DMS 273 (cell line): ENCODE data around the gene NOS3.
A peak's percentile ranks its signal among the peaks of the same experiment; 100 is the strongest.

Experiments
- DNase-seq: peaks from one replicate; lab custom pipeline; 2025; ENCODE audit not compliant: unreplicated experiment; lab: John Stamatoyannopoulos, UW

Gene NOS3

GRCh38 chr7:150977382-150978125 lies 13.3 kb upstream of the NOS3 start:
- DNase-seq, result peak; percentile 68

GRCh38 chr7:150978126-150978789 lies 12.6 kb upstream of the NOS3 start, which contains the start of gene KCNH2:
Gene KCNH2 (minus strand): TSS chr7:150978321. CDS start chr7:150977913, 408 bp downstream.
- peak; percentile 94 for DNase-seq

DNA sequence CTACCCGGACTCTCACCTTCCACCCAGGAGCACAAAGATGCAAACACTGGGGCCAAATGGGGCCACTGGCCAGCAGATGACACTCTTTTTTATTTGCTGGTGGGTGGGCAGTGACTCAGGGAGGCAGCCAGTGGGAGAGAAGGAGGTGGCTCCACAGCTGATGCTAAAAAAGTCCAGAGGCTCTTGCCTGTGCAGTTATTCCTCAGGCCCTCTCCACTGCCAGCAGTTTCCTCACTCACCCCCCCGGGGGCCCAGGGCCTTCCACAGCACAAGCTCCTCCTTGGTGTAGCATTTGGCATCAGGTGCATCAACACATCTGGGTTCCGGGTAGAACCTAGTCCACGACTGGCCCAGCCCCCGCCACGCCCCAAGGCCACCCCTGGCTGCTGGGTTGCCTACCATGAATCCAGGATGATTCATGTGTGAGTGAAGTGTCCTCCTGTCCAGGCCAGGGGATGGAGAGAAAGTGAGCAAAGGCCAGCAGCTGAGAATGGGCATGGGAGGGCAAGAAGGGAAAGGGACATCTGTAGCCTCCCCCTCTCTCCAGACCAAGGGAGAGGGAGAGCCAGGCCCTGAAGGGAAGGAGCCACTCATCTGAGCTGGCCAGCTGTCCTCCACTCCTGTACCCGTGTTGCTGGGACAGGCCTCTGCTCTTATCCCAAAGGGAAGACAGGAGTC lies 11.0 kb upstream of the NOS3 start:
- no peak for DNase-seq

- peak; percentile 55 for DNase-seq
Measured at GRCh38 chr7:150980663-150981062, 10.2 kb upstream of the NOS3 start.

GRCh38 chr7:150981644-150982043 lies 9.2 kb upstream of the NOS3 start:
- DNase-seq, result no peak

DNA sequence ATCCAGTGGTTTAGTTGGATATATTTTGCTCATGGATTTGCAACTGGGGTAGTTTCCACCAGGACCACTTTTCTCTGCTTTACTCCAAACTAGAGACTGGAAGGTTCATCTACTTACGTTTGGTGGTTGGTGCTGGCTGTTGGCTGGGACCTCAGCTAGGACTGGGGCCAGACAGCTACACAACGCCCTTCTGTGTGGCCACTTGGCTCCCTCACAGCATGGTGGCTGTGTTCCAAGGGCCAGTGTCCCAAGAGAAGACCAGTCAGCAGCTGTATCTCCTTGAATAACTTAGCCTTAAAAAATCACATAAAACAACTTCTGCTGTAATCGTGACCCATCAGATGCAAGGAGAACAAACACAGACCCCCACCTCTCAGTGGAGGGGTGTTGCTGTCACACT lies 8.5 kb upstream of the NOS3 start:
- DNase-seq, result no peak

GRCh38 chr7:150983893-150984368 lies 6.9 kb upstream of the NOS3 start:
- DNase-seq, result peak; percentile 80

DNA sequence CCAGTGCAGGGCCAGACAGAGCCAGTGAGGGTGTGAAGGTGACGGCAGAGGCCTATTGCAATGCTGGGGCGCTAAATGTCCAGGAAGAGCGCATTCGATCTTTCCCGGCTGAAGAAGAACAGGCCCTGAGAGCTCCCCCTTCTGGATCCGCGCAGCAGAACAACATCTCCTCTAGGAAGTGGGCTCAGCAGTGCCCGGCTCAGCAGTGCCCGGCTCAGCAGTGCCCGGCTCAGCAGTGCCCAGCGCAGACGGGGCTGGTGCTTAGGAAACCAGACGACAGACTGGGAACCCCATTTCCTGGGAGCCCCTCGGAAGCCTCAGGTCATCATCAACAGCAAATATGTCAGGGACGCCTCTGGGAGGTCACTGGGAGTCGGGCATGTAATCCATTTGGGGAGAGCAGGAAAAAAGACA lies 4.7 kb upstream of the NOS3 start:
- peak; percentile 90 for DNase-seq

DNA sequence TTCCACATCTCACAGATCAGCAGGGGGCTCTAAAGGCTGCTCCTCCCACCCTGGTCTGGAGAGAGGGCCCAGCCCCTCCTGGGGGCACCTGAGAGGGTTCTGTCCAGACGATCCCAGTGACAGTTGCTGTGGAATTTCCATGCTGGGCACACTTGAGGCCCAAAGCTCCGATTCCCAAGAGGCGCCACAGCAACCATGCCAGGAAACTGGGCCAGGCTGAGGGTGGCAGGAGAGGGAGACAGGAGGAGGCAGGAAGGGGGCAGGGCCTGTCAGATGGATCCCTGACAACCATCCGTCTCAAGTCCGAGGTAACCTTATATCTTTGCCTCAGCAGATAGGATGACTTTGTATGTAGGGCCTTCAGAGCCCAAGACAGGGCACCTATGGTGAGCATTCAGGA lies 4.3 kb upstream of the NOS3 start:
- DNase-seq, result no peak

DNA sequence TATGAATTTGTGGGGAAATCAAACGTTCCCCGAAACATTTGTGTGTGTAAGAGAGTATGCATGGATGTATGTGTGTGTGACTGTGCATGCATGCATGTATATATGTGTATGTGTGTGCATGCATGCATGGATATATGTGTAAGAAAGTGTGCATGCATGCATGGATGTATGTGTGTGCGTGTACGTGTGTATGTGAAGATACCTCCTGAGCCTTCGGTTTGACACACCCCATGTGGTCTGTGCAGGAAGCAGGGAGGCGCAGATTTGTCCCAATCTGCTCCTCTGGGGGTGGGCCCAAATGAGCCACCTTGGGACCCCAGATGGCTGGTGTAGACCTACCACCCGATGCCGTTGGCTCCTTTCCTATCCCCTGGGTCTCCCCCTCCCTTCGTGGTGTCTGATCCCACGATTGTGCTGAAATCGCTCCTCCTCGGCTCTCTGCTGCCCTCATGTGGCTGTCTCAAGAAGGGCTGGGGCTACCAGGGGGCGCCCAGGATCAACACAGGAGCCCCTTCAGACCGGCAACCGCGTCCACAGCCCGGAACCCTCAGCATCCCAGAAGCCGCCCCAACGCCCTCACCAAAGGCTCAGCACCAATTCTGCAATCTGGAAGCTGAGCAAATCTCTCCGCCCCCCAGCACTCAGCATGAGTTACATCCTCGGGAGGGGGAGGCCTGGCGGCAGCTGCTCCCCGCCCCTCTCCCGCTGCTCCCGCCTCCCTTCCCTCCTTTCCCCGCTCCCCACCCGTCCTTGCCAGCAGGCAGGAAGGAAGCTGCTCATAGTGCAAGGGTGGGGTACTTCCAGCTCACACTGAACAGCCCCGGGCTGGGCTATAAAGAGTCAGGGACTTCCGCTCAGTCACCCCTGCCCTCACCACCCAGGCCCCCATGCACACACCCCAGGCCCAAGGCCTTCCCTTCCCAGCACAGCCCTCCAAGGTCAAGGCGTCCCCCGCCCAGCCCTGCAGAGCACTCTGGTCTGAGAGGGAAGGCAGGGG lies 2.3 kb upstream of the NOS3 start:
- DNase-seq, result peak; percentile 92

- no peak for DNase-seq
Measured at GRCh38 chr7:150989456-150989855, 1.4 kb upstream of the NOS3 start.

- no peak for DNase-seq
Measured at GRCh38 chr7:150992051-150992640, 1.3 kb downstream of the NOS3 start.

DNA sequence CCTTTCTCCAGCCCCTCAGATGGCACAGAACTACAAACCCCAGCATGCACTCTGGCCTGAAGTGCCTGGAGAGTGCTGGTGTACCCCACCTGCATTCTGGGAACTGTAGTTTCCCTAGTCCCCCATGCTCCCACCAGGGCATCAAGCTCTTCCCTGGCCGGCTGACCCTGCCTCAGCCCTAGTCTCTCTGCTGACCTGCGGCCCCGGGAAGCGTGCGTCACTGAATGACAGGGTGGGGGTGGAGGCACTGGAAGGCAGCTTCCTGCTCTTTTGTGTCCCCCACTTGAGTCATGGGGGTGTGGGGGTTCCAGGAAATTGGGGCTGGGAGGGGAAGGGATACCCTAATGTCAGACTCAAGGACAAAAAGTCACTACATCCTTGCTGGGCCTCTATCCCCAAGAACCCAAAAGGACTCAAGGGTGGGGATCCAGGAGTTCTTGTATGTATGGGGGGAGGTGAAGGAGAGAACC lies 2.1 kb downstream of the NOS3 start:
- peak; percentile 85 for DNase-seq

GRCh38 chr7:150993511-150993910 lies 2.7 kb downstream of the NOS3 start:
- DNase-seq, result no peak

DNA sequence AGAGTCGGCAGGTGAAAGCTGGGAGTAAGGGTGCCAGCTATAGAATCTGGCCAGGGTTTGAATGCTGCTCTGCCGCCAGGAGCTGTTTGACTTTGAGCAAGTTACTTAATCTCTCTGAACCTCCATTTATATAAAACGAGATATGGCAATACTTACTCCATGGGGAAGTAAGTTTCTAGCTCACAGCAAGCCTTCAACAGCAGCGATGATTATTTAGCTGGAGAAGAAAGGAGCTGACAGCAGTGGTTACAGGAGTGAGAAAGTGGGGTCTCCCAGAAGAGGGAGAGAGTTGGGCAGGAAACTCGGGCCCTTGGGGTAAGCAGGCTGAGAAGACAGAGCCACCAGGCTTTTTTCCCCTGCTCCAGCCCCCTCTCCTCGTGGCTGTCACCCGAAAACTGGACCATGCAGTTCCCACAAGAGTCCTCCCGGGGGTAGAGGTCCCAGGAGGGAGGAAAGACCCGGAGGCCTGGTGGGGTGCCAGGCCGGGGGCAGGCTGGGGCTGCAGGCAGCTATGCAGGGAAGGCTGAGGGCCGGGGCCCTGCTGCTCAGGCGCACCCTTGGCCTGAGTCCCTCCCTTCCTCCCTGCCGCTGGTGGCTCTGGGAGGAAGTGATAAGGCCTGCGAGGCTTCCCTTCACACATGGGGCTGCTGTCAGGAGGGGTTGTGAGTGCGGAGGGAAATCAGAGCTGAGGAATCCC lies 3.5 kb downstream of the NOS3 start:
- peak; percentile 65 for DNase-seq

GRCh38 chr7:150994838-150995510 lies 4.2 kb downstream of the NOS3 start:
- peak; percentile 75 for DNase-seq

DNA sequence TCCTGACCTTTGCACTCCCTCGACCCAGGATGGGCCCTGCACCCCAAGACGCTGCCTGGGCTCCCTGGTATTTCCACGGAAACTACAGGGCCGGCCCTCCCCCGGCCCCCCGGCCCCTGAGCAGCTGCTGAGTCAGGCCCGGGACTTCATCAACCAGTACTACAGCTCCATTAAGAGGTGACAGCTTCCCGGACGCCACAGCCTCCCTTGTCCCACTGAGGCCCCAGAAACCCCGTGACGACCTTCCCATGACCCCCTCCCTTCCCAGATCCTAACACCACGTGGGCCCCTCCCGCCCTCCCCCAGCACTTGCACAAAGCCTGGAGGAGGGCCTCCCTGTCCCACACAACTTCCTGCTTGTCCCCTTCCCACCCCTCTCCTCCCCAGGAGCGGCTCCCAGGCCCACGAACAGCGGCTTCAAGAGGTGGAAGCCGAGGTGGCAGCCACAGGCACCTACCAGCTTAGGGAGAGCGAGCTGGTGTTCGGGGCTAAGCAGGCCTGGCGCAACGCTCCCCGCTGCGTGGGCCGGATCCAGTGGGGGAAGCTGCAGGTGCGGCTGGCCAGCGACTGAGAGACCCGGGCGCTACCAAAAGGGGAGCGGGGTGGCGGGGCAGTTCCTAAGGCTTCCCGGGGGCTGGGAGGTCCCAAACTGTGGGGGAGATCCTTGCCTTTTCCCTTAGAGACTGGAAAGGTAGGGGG lies 5.7 kb downstream of the NOS3 start:
- DNase-seq, result no peak

- no peak for DNase-seq
Measured at GRCh38 chr7:150997075-150997511, 6.3 kb downstream of the NOS3 start.
